Osteocyte (in vitro differentiated cells): Measurements from ENCODE around the gene SLC22A4. TPM values are rescaled to one million over a fixed set of nuclear protein-coding genes. Genes with fewer than 3 reads are reported as not detected.

Experiments used
- DNase-seq: peaks from one replicate; pipeline ENCODE4 v3.0.0; 2021; ENCODE audit warnings: mixed read lengths; ENCODE audit not compliant: unreplicated experiment; ENCODE audit errors: extremely low spot score
- H3K27ac Mint-ChIP-seq: one replicate; pipeline ENCODE4 v1.8.0; 2021; ENCODE audit warnings: mild to moderate bottlenecking, mixed read lengths; ENCODE audit not compliant: unreplicated experiment
- H3K27me3 Mint-ChIP-seq: one replicate; pipeline ENCODE4 v1.8.0; 2021; ENCODE audit warnings: mixed read lengths; ENCODE audit not compliant: unreplicated experiment
- H3K36me3 Mint-ChIP-seq: one replicate; pipeline ENCODE4 v1.8.0; 2021; ENCODE audit warnings: mixed read lengths; ENCODE audit not compliant: unreplicated experiment
- H3K4me1 Mint-ChIP-seq: one replicate; pipeline ENCODE4 v1.8.0; 2021; ENCODE audit warnings: mixed read lengths; ENCODE audit not compliant: unreplicated experiment
- H3K4me3 Mint-ChIP-seq: one replicate; pipeline ENCODE4 v1.8.0; 2021; ENCODE audit warnings: mild to moderate bottlenecking, moderate library complexity, mixed read lengths; ENCODE audit not compliant: unreplicated experiment
- H3K9me3 Mint-ChIP-seq: one replicate; pipeline ENCODE4 v1.8.0; 2021; ENCODE audit warnings: mixed read lengths; ENCODE audit not compliant: unreplicated experiment
- CTCF ChIP-seq: fragments of 200-600 bp; sonication (generic); IDR thresholded peaks from 2 replicates; pipeline ENCODE4 v1.5.0; 2021; ENCODE audit warnings: antibody characterized with exemption, mild to moderate bottlenecking, moderate library complexity
- total RNA-seq: library from RNA; stranded (reverse); gene quantifications from 2 replicates; pipeline ENCODE4 v1.2.1, GENCODE V29; 2021

SLC22A4 gene
- total RNA-seq, 1 donor from 2014 or later, result 1.4 TPM

- no peak for TF ChIP-seq CTCF
- Mint-ChIP-seq H3K36me3 (peaks cover 18% of the 10 kb centered on the region), H3K9me3 (no peaks in the 10 kb centered on the region), H3K27me3 (no peaks in the 10 kb centered on the region), H3K4me1 (peaks cover 15% of the 10 kb centered on the region), H3K27ac (no peak overlapping the region), H3K4me3 (no peak overlapping the region)
- no peak for DNase-seq
Observed at GRCh38 chr5:132274050-132274792, 20.0 kb upstream of the SLC22A4 start.

- Mint-ChIP-seq H3K9me3 (no peaks in the 10 kb centered on the region), H3K27ac (no peak overlapping the region), H3K27me3 (peaks cover 6% of the 10 kb centered on the region), H3K4me3 (no peak overlapping the region), H3K4me1 (peaks cover 9% of the 10 kb centered on the region), H3K36me3 (peaks cover 16% of the 10 kb centered on the region)
- no peak for TF ChIP-seq CTCF
- no peak for DNase-seq
Observed at GRCh38 chr5:132275367-132276220, 18.6 kb upstream of the SLC22A4 start.

GRCh38 chr5:132277256-132277655 is 16.9 kb upstream of the SLC22A4 start:
- Mint-ChIP-seq H3K27ac (no peak overlapping the region), H3K9me3 (no peaks in the 10 kb centered on the region)
- DNase-seq, result no peak

GRCh38 chr5:132277971-132278853 is 16.0 kb upstream of the SLC22A4 start:
- Mint-ChIP-seq H3K36me3 (peaks cover 2% of the 10 kb centered on the region), H3K27ac (no peak overlapping the region), H3K4me3 (no peak overlapping the region), H3K9me3 (no peaks in the 10 kb centered on the region), H3K27me3 (peaks cover 12% of the 10 kb centered on the region), H3K4me1 (no peaks in the 10 kb centered on the region)
- no peak for TF ChIP-seq CTCF
- no peak for DNase-seq

More at GRCh38 chr5:132277256-132277655, 16.9 kb upstream of the SLC22A4 start:
- H3K27me3 Mint-ChIP-seq, result peaks cover 12% of the 10 kb centered on the region
- TF ChIP-seq CTCF, result no peak
- H3K36me3 Mint-ChIP-seq, result peaks cover 7% of the 10 kb centered on the region
- peaks cover 7% of the 10 kb centered on the region for H3K4me1 Mint-ChIP-seq
- H3K4me3 Mint-ChIP-seq, result no peak overlapping the region
